Left forelimb (tissue), 1 donor: Measurements from ENCODE around the gene ESPNL.

ENCODE experiments used
- DNase-seq: peaks from one replicate; pipeline ENCODE4 v3.0.0-alpha.2; 2018; ENCODE audit warnings: low spot score

ESPNL gene

DNA sequence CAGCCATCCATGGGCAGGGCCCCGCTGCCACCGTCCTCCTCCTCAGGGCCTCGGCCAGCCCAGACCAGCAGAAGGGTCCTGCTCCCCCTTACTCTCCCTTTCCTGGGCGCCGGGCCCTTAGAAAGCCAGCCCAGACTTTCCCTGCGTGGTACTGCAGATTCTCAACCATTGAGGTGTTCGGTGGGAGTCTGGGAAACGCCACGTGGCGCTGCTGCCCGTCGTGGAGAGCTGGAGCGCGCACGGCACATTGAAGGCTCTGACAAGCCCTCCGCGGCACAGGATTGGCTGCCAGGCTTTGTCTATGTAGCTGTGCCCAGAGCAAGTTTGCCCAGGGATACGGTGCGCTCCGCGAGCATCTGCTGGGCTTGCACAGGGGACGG is 27.9 kb downstream of the ESPNL start:
- DNase-seq: no peak

DNA sequence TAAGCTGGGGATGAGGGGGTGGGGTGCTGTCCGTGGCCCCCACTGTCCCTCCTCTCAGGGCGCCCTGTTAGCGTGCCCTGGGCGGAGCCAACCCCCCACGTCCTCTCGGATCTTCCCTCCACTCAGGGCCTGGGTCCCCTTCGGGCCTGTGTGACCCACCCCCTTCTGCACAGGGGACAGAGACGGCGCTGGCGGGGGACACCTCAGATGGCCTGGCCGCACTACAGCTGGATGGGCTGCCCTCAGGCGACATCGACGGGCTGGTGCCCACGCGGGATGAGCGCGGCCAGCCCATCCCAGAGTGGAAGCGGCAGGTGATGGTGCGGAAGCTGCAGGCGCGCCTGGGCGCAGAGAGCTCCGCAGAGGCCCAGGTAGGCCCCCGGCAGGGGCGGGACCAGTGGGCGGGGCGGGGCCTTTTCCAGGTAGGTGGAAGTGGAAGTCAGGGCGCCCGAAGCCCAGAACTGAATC is 28.4 kb downstream of the ESPNL start:
- DNase-seq: no peak

DNA sequence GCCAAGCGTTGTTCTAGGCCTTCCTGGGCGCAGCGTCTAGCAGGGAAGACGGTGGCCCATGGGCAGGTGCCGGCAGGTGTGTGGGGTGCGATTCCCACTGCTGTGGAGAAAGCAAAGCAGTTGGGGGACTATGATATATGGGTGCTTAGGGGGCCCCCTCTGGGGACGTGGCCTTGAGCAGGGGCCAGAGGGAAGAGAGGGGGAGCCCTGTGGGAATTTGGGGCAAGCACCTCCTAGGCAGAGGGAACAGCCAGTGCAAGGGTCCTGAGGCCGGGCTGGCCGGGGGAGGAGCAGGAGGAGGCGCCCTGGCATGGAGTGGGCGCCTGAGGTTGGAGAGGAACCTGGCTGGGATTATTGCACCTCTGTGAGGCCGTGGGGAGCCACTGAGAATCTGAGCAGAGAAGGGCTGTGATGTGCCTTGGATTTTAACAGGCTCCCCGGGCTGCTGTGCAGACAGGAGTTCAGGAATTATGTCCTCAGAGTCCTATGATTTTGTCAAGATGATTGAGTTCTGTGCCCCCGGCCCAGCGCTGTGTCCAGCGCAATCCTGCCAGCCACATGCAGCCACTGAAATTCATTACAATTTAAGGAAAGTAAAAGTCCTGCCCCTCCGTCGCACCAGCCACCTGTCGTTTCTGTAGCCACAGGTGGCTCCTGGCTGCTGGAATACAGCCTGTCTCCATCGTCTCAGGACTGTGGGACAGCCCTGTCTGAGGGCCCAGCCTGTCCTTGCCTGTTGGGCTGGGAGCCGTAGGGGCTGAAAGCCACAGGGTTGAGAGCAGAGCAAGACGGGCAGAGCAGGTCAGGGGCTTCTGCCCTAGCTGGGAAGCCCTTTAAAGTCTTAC is 29.2 kb downstream of the ESPNL start:
- DNase-seq: no peak

DNA sequence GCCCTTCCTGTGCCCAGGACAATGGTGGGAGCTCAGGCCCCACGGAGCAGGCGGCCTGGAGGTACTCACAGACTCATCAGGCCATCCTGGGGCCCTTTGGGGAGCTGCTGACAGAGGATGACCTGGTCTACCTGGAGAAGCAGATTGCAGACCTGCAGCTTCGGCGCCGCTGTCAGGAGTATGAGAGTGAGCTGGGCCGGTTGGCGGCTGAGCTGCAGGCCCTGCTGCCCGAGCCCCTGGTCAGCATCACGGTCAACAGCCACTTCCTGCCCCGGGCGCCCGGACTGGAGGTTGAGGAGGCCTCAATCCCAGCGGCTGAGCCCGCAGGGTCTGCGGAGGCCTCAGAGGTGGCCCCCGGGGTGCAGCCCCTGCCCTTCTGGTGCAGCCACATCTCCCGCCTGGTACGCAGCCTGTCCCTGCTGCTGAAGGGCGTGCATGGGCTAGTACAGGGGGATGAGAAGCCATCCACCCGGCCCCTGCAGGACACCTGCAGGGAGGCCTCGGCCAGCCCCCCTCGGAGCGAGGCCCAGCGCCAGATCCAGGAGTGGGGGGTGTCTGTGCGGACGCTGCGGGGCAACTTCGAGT is 30.1 kb downstream of the ESPNL start:
- DNase-seq: no peak

- DNase-seq: no peak
Observed at GRCh38 chr2:238130696-238131628, 30.8 kb downstream of the ESPNL start.

DNA sequence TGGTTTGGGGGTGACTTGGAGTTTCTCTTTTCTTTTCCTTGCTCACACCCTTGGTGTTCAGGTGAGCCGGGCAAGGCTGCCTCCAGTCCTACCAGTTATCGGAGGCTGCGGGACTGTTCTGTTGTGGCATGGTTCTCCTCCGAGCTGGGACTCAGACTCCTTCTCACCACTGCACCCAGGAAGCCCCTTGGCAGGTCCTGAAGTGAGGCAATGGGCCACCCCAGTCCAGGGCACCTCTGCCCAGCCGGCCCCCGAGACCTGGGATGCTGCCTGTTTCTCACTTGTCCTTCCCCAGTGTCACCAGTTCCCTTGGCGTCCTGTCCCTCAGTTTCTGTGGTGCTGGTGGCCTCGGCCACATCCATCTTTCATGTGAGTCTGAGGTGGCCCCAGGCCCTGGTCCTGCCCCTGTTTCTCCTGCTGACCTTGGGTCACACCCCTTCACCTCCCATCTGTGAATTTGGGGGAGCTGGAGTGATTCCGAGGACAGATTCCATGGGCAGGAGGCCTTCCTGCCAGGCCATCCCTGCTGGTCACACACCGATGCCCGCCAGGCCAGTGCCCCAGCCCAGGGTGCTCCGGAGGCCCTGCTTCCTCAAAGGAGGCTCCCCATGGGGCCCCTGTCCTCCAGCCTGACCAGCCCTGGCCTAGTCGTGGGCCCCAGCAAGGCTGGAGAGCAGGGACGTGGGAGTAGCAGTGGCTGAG is 31.8 kb downstream of the ESPNL start:
- no peak for DNase-seq

DNA sequence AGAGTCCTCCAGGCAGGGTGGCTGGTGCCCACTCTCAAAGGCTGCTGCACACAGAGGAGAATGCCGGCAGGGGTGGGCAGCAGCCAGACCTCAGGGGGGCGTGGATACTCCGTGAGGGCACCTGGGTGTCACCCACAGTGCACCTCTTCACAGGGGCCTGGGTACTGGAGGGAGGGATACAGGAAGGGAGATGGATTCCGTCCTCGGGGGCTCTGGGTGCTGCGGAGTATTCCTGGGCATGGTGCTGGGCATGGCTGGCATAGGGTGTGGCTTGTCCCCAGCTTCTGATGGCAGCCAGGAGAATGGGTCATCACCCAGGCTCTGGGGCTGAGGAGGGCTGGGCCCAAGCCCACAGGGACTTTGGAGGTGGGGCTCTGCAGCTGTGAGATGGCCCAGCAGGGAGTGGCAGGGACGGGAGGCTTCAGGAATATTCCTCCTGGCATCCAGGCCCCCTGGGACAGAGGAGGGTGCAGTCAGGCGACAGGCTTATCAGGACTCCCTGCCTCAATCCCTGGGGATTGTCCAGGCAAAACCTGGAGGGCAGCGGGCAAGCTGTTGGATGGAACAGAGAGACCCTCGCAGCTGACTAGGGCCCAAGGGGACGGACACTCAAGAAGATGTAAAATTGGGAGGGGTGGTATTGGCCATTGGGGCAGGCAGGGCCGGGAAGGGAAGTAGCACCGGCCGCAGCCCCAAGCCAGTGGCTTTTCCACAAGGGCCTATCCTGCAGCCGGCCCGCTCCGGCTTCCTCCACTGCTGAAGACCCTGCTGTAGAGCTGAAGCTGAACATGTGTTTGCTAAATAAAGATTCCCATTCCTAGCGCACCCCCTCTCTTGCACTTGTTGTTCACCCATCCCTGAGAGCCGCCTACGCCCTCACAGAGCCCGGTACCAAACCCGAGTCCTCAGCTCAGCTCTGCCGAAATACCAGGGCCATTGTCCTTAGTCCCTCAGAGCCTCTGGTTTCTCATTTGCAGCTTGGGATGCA is 32.6 kb downstream of the ESPNL start:
- no peak for DNase-seq

DNA sequence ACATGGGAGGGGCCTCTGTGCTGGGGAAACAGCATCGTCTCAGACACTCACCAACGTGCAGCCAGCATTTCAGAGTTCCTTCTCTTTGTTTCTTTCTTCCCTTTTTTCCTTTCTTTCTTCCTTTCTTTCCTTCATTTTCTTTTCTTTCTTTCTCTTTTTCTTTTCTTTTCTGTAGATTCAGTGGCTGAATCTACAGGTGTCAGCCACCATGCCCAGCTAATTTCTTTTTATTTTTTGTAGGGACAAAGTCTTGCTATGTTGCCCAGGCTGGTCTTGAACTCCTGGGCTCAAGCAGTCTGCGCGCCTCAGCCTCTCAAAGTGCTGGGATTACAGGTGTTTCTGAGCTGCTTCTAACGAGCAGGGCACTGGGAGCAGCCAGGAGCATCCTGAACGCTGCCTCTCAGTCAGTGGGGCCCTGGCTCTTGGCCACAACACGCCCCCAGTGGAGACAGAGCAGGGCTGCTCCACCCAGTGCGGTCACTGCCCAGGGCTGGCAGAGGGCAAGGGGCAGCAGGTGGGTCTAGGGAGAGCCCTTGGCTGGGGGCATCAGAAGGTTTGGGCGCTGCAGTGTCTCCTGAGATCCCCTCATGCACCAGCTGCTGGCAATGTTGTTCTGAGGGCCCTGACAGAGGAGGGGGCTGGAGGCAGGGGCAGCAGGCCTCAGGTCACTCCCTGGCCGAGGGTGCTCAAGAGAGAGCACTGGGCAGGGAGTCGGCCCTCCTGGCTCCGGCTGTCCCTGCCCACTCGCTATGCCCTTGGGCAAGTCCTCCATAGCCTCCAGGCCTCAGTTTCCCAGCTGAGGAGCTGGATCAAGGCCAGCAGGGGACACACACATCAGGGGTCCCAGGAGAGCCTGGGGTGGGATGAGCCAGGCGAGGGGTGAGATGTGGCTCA is 33.6 kb downstream of the ESPNL start:
- DNase-seq: no peak

DNA sequence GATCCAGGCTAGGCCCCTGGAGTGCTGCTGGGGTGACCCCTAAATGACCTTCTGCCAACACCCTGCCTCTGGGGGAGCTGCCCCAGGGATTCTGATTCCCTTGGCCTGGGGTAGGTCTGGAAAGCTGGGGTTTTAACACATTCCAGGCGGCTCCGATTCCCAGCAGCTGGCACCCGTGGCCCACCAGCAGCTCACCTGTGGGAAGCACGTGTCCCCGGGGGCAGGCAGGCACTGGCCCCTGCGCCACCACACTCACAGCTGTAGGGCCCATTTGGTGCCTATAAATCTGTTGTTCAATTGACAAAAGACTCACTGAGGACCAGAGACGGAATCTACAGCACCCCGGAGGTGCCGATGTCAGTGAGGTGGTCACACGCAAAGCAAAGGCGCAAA is 34.2 kb downstream of the ESPNL start:
- DNase-seq: no peak

- no peak for DNase-seq
Observed at GRCh38 chr2:238135601-238136150, 35.5 kb downstream of the ESPNL start.

DNA sequence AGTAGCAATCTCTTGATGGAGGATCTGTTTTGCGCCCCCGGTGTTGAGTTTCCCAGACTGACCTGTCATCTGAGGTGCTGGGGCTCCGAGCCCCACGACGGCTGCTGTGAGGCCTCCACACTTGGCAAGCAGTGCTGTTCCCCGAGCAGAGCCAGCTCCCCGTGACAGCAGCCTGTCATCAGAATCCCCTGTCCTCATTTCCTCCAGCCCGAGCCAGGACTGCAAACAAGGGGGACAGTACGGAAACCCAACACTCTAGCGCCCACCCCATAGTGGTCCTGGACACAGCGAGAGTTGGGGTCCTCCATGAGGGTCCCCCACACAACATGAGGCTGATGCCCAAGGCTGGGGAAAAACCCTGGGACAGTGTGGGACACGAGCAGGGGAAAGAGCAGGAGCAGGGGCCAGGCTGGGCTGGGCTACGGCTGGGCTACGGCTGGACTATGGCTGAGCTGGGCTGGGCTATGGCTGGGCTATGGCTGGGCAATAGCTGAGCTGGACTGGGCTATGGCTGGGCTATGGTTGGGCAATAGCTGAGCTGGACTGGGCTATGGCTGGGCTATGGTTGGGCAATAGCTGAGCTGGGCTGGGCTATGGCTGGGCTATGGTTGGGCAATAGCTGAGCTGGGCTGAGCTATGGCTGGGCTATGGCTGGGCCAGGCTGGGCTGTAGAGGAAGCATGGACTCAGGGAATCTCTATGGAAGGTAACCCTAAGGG is 36.8 kb downstream of the ESPNL start:
- DNase-seq: no peak

- DNase-seq: no peak
Observed at GRCh38 chr2:238137885-238138284, 37.7 kb downstream of the ESPNL start.

- no peak for DNase-seq
Observed at GRCh38 chr2:238138331-238139195, 38.4 kb downstream of the ESPNL start, which contains the start of gene KLHL30. Gene KLHL30 (plus strand): TSS chr2:238138668. CDS start chr2:238140755, 2,087 bp downstream.

- no peak for DNase-seq
Observed at GRCh38 chr2:238139196-238140039, 39.3 kb downstream of the ESPNL start.

GRCh38 chr2:238140040-238140439 is 39.9 kb downstream of the ESPNL start:
- no peak for DNase-seq

GRCh38 chr2:238140721-238141540 is 40.8 kb downstream of the ESPNL start:
- DNase-seq: no peak
